HG03280 (cell line): Measurements from ENCODE around the gene FHL5.
A peak's percentile ranks its signal among the peaks of the same experiment; 100 is the strongest.
"Not testable (repeated sequence)": the region's sequence is repeated elsewhere in the genome, so short reads cannot be mapped to it uniquely, and the experiment has no call there.

Source experiments
- ATAC-seq: cut with Tn5 transposase; IDR thresholded peaks from one replicate; pipeline ENCODE4 v1.9.1; 2021; ENCODE audit warnings: mild to moderate bottlenecking, moderate library complexity; ENCODE audit not compliant: unreplicated experiment

FHL5 gene

DNA sequence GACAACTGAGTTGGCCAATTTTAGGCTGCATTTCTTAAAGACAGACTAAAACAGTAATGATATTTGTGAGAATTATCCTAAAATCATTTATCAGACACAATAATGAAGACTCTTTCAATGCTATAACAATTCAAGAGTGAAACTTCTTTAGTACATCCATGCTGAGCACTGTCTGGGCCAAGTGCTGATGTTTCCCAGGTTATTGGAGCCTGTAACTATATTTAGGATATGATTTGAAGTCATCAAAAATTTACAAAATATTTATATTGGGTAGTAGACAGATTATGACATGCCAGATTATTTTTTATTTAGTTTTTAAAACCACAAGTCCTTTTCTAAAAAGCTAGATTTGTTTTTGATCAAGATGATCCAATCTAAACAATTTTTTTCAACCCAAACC, 45.1 kb downstream of the FHL5 start:
- no peak for ATAC-seq

DNA sequence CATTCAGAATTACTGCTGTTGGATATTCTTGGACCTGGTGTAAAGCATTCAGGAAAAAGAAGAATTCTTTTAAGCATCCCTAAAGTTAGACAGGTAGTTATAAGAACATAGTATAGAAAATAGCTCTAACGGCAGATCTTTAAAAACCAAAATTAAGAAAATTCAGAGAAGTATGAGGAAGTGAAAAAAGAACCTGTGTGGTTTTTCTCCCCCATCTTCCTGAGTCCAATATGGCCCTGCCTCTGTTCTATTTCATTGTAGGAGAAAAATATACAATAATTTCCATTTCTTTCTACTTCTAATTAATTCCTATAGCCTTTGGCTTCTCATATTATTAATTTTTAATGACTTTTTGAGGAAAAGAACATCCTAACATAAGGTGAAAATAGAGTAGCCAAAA, 47.1 kb downstream of the FHL5 start:
- ATAC-seq, result peak; percentile 41

DNA sequence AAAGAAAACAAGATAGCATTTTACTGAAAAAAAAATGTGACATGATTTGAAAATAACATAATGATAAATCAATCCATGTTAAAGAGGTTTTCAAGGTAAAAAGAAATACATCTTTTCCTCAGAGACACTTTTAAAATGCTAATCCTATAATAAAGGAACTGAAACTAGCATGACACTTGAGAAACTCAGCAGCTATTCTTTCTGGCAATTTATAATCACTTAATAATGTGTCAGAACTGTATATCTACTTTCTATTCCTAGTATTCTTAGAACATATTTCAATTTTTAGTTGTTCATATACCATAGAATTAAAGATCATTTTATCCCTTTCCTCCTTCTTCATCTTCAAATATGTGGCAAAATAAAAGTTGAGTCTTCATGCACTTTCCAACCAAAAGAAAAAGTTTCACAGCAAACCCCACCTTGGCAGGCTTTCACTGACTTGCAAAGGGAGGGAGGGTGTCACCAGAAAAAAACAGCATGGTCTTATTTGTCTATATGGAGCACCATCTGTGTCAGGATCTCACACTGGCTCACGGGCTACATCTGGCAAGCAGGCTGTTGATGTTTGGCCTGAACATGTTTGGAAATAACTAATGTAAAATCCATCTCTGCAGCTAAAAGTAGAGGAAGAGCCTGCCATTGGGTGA, 48.5 kb downstream of the FHL5 start:
- peak; percentile 83 for ATAC-seq

DNA sequence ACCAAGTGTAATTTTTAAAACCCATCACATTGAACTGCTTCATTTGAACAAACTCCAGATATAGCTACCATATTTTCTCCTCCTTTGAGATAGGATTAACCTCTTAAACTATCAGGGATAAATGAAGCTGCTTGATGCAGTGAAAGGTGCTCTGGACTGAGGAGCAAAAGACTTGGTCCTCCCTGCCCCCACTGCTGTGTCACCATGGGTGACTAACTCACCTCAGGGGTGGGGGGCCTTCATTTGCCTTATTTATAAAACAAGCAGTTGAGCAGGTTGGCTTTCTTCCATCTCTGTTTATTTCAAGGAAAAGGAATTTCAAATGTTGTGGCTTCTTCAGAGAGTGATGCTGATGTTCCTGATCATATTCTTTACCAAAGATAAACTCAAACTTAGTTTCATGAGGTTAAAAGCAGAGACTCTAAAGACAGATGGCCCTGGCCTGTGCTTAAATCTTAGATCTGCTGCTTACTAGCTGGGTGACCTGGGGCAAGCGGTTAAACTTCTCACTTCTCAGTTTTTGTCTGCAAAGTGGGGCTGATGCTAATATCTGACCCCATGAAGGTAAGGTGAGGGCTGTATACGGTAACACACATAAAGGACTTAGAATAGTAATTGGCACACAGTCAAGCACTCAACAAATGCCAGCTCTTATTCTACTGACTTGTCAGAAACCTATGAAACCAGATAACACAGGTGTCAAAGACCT, 50.5 kb downstream of the FHL5 start:
- ATAC-seq, result no peak

DNA sequence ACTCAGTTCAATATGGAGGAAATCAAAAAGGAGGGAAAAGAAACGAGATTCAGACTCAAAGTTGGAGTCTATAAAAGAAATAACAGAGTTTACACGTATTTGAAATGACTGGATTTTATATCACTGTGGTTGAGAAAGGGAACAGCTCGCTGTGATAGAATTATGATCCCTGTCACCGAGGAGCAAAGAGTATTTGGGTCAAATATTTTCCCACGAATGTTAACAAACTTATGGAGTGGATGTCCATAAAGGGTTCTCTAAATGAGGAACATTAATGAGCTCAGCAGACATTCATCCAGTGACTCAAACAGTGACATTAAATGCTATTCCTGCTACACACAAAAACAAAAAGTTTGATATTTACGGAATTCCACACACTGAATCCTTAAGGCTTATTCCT, 57.9 kb downstream of the FHL5 start:
- no peak for ATAC-seq

DNA sequence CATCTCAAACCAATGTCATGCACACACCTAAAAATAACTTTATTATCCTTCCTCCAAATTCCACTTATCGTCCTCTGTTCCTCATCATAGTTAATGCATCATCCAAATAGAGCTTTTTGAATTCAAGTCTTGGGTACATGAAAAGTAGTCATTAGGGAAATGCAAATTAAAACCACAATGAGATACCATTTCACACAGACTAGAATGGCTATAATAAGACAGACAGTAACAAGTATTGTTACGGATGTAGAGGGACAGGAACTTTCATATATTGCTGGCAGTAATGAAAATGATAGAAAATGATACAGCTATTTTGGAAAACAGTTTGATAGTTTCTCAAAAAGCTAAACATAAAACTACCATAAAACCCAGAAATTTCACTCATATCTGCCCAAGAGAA, 59.1 kb downstream of the FHL5 start:
- no peak for ATAC-seq

DNA sequence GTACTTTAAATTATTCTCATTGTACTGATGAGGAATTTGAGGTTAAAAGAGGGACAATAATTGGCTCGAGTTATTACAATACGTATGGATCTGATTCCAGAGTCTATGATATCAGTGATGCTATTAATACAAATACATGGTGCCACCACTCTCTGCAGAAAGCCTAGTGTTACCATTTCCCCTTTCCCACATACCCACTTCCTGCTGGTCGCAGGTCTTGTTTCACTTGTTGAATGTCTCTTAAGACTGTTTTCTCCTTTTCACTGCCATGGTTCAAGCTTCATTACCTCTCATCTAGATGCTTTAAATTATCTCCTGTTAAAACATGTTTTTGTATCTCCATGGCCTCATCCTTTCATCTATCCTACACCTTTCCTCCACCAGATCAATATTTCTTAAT, 62.0 kb downstream of the FHL5 start:
- no peak for ATAC-seq

DNA sequence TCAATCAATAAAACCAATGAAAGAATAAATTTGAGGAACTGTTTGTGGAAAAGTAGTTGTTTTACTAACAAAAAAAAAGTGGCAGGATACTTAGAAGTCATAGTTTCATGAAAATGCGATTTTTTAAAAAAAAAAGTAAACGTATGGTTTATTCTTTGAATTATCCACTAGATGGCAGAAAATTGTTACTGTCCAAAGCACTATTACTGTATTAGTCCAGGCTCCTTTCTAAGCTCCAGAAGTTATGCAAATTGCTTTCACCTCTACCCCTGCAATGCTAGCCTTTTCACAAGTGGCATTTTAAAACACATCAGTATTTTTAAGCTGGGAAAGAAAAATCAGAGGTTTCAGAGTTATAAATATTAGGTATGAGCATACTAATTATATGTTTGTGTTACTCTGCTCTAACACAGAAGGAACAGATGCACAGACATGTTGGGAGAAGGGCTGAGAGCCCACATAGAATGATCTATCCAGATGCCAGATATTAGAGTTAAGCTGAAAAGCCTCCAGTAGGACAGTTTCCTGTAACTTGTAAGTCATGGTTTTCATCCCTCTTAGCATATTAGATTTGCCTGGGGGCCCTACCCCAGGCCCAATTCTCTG, 63.9 kb downstream of the FHL5 start:
- peak; percentile 96 for ATAC-seq

DNA sequence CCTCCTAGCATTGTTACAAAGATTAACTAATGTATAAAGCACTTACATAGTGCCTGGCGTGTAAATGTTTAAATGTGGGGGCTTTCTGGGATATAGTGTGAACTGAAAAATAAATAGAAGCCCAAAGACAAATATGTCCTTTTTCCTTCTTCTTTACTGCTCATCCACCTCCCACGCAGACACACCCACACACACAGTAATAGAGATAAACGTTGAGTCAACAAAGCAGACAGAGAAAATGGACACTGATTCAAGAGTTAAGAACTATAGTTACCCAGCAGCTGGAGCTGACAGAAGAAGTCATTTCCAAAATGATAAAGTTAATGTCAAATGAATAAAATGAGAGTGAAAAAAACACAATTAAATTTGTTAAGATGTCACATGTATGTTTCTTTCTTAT, 68.3 kb downstream of the FHL5 start:
- no peak for ATAC-seq

DNA sequence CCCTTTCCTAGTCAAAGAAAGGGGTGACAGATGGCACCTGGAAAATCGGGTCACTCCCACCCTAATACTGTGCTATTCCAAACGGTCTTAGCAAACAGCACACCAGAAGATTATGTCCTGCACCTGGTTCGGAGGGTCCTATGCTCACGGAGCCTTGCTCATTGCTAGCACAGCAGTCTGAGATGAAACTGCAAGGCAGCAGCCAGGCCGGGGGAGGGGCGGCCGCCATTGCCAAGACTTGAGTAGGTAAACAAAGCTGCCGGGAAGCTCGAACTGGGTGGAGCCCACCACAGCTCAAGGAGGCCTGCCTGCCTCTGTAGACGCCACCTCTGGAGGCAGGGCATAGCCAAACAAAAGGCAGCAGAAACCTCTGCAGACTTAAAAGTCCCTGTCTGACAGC, 75.1 kb downstream of the FHL5 start:
- not testable (repeated sequence) for ATAC-seq

DNA sequence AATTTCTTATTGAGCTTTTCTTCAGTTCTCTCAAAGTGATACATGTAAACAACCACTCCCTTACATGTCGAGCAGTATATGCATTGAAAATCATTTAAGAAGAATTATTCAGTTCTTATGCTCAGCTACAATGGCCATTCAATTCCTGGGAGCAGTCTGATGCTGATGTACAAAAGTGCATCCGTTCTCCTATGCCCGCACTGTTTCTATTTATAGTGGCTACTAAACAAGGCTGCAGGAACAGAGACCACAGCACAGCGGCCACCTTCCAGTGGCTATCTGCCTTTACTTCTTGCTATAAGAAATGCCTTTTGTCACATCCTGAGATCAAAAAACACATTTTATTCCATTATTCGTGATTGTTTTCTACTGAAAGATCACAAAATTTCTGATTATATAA, 82.2 kb downstream of the FHL5 start:
- no peak for ATAC-seq

DNA sequence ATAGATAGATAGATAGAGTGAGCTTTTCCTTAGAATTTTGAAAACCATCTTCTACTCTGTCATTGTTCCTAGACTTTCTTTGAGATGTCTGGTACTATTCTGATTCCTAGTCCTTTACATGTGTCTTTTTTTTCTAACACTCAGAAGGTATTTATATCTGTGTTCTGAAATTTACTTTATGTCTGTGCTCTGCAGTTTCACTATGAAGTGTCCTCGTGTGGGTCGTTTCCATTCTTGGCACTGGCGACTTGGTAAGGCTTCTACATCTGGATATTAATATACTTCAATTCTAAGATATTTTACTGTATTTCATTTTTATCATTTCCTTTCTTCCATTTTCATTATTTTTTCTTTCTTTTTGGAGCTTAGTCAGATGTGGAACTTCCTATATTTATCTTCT, 87.0 kb downstream of the FHL5 start:
- ATAC-seq, result no peak

DNA sequence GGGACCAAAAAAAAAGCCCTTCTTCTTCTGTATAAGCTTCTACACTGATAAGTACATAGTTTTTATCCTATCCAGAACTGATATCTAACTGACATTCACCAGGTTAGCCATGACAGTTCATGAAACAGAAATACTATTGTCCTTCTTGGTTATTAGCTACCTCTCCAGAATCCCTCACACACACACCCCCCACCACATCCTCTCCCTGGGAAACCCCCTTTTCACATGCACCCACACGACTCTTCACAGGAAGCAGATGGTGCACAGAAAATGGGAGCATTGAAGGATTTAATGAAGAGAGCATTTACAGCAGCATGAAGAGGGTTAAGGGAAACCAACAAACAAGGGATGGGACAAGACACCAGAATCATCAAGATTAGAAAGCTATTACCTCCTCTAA, 88.9 kb downstream of the FHL5 start:
- no peak for ATAC-seq

DNA sequence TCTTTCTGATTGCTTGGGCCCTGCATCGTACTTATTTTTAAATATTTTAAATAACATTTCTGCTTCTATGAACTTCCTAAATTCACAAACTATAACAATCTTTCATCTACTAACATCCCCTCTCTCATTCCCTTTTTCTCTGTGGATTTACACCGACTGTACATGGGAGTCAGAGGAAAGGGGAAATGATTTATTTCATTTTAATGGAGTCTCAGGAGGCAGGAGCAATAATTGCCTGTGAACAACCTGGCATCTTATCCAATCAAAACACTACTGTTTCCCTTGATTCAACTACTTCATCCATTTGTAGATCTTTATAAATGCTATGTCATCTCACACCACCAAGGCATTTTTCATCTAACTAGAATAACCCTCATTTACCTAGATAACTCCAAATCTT, 89.6 kb downstream of the FHL5 start:
- no peak for ATAC-seq

DNA sequence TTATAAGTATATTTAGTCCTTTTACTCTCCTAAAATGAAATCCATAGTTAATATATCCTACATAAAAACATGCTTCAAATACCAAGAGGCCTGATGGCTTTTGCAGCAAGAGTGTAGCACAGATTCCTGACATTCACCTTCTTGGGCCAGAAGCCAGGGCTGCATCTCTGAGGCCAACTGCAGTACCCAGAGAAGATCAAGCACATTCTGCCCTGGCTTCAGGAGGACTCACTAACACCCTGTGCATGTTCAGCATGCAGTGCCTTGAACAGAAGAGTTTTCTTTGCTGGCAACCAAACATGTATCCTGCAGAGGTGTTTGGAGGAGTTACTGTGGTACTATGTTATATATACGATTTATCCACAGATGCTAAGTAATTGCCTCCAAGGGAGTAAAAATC, 90.3 kb downstream of the FHL5 start:
- no peak for ATAC-seq

DNA sequence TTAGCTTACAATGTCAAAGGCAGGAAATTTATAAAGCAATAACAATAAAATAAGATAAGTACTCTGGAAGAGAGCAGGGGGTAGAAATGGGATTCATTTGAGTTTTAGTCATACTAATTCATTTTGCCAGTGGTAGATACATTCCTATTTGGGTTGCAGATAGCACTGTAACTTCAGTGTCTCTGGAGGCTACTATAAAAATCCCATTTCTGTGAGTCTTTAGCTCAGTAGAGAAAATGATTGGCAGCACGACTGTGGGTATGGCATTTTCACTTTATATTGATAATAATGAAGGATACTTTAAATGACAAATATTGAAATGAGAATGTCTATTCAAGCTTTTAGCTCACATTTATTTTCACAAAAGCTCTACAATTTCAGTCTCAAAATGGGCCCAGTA, 93.6 kb downstream of the FHL5 start:
- ATAC-seq, result no peak

DNA sequence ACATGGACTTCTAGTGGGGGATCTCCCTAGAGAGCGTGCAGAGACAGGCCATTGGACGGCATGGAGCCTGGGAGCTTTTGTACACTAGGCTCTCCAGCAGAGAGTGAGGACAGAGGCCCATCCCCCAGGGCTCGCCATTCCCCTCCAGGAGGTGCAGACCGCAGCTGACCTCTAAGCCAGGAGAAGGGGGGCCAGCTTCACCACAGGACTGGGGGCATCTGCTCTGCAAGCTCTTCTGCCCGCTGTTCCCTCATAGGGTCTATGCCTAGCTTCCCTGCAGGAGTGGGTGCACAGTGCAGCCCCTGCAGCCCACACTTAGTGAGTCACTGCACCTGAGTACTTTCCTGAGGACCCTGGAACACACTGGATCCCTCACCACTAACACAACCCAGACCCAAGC, 94.4 kb downstream of the FHL5 start:
- no peak for ATAC-seq

DNA sequence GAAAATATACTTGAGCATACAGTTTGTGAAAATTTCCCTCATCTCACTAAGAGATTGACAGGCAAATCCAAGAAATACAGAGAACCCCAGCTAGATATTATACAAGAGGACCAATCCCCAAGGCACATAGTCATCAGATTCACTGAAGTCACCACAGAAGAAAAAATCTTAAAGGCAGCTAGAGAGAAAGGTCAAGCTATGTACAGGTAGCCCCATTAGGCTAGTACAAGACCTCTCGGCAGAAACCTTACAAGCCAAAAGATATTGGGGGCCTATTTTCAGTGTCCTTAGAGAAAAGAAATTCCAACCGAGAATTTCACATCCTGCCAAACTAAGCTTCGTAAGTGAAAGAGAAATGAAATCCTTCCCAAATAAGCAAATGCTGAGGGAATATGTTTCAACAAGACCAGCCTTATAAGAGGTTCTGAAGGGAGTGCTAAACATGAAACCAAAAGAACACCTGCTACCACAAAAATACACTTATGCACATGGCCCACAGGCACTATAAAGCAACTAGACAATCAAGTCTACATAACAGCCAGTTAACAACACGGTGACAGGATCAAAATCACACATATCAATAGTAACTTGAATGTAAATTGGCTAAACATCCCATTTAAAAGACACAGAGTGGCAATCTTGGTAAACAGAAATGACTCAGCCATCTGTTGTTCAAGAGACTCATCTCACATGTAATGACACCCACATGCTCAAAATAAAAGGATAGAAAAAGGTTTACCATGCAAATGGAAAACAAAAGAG, 96.3 kb downstream of the FHL5 start:
- no peak for ATAC-seq
